DOHH2 (cell line): Measurements from ENCODE around the gene PRKN.

ENCODE experiments used
- H3F3A ChIP-seq: fragments of 200-600 bp; sonication (generic), shearing (Covaris generic); 2 replicates; pipeline ENCODE4 v1.6.0; 2016; ENCODE audit warnings: antibody characterized with exemption, mild to moderate bottlenecking; ENCODE audit not compliant: control insufficient read depth, insufficient read depth
- H3K27ac ChIP-seq: fragments of 200-600 bp; sonication (generic); 2 replicates; pipeline ENCODE4 v1.5.1; 2014; ENCODE audit warnings: low read depth, mild to moderate bottlenecking, low read length, moderate library complexity
- H3K27me3 ChIP-seq: fragments of 200-600 bp; sonication (generic); 2 replicates; pipeline ENCODE4 v1.6.1; 2014; ENCODE audit warnings: mild to moderate bottlenecking, low read length, mixed read lengths; ENCODE audit not compliant: control insufficient read depth
- H3K36me3 ChIP-seq: fragments of 200-600 bp; sonication (generic); 2 replicates; pipeline ENCODE4 v1.6.1; 2014; ENCODE audit warnings: mild to moderate bottlenecking, low read length, moderate library complexity, mixed read lengths; ENCODE audit not compliant: control insufficient read depth
- H3K4me1 ChIP-seq: fragments of 200-600 bp; sonication (generic); 2 replicates; pipeline ENCODE4 v1.6.1; 2014; ENCODE audit warnings: mild to moderate bottlenecking, low read length, mixed read lengths; ENCODE audit not compliant: control insufficient read depth
- H3K4me2 ChIP-seq: fragments of 200-600 bp; sonication (generic); 2 replicates; pipeline ENCODE4 v1.6.0; 2014; ENCODE audit warnings: mild to moderate bottlenecking, low read length, moderate library complexity
- H3K4me3 ChIP-seq: fragments of 200-600 bp; sonication (generic); 2 replicates; pipeline ENCODE4 v1.5.1; 2014; ENCODE audit warnings: mild to moderate bottlenecking, low read length, mixed read lengths
- H3K79me2 ChIP-seq: fragments of 200-600 bp; sonication (generic); 2 replicates; pipeline ENCODE4 v1.6.1; 2014; ENCODE audit warnings: mild to moderate bottlenecking, low read length, mixed read lengths; ENCODE audit not compliant: control insufficient read depth
- H3K9me2 ChIP-seq: fragments of 200-600 bp; sonication (generic); replicated peaks from 2 replicates; pipeline ENCODE4 v1.6.1; 2014; ENCODE audit warnings: mild to moderate bottlenecking, low read length, mixed read lengths; ENCODE audit not compliant: control insufficient read depth
- H3K9me3 ChIP-seq: fragments of 200-600 bp; sonication (generic); 2 replicates; pipeline ENCODE4 v1.6.1; 2014; ENCODE audit warnings: antibody characterized with exemption, low read length, mixed read lengths; ENCODE audit not compliant: control insufficient read depth, insufficient read depth
- H4K20me1 ChIP-seq: fragments of 200-600 bp; sonication (generic); 2 replicates; pipeline ENCODE4 v1.6.0; 2014; ENCODE audit warnings: low read depth, mild to moderate bottlenecking, antibody characterized with exemption, low read length, moderate library complexity; ENCODE audit not compliant: control insufficient read depth, insufficient read depth
- CTCF ChIP-seq: fragments of 200-600 bp; sonication (generic); IDR thresholded peaks from one replicate; pipeline ENCODE4 v1.5.1; 2014; ENCODE audit warnings: antibody characterized with exemption, mild to moderate bottlenecking, low read depth, low read length; ENCODE audit not compliant: poor library complexity, severe bottlenecking
- EZH2phosphoT487 ChIP-seq: fragments of 200-600 bp; sonication (generic); IDR thresholded peaks from 2 replicates; pipeline ENCODE4 v1.6.1; 2017; ENCODE audit warnings: borderline replicate concordance, mild to moderate bottlenecking, antibody characterized with exemption, low read length, moderate library complexity, mixed read lengths

Gene PRKN

GRCh38 chr6:161383951-161384350 lies 1343.6 kb downstream of the PRKN start:
- Histone ChIP-seq H3K9me3 (no peaks in the 10 kb centered on the region), H3K27ac (no peak overlapping the region), H3K79me2 (no peaks in the 10 kb centered on the region), H3K4me2 (no peak overlapping the region), H3K4me3 (no peak overlapping the region), H3K4me1 (no peaks in the 10 kb centered on the region), H3F3A (no peaks in the 10 kb centered on the region), H4K20me1 (no peaks in the 10 kb centered on the region), H3K9me2 (no peaks in the 10 kb centered on the region), H3K27me3 (no peaks in the 10 kb centered on the region), H3K36me3 (no peaks in the 10 kb centered on the region)
- TF ChIP-seq CTCF: no peak
- TF ChIP-seq EZH2phosphoT487: no peak

- Histone ChIP-seq H3K79me2 (no peaks in the 10 kb centered on the region), H3K4me3 (no peak overlapping the region), H3K27me3 (no peaks in the 10 kb centered on the region), H3K4me1 (no peaks in the 10 kb centered on the region), H3K9me3 (no peaks in the 10 kb centered on the region), H3K9me2 (no peaks in the 10 kb centered on the region), H3F3A (no peaks in the 10 kb centered on the region), H3K27ac (no peak overlapping the region), H3K4me2 (no peak overlapping the region), H4K20me1 (no peaks in the 10 kb centered on the region), H3K36me3 (no peaks in the 10 kb centered on the region)
- TF ChIP-seq EZH2phosphoT487 (no peak), CTCF (no peak)
Observed at GRCh38 chr6:161379834-161380582, 1347.6 kb downstream of the PRKN start.

GRCh38 chr6:161378115-161378514 lies 1349.5 kb downstream of the PRKN start:
- Histone ChIP-seq H3K79me2 (no peaks in the 10 kb centered on the region), H4K20me1 (no peaks in the 10 kb centered on the region), H3K9me2 (no peaks in the 10 kb centered on the region), H3K36me3 (no peaks in the 10 kb centered on the region), H3K4me2 (no peak overlapping the region), H3K27ac (no peak overlapping the region), H3K4me1 (0 out of 2 replicates have a peak, but pooled peaks cover 3% of the 10 kb centered on the region), H3K27me3 (no peaks in the 10 kb centered on the region), H3F3A (no peaks in the 10 kb centered on the region), H3K9me3 (no peaks in the 10 kb centered on the region), H3K4me3 (no peak overlapping the region)
- TF ChIP-seq CTCF (no peak), EZH2phosphoT487 (no peak)
